Natural killer cell (primary cell): Measurements from ENCODE around the gene AATF. TPM values are rescaled to one million over a fixed set of nuclear protein-coding genes. Genes with fewer than 3 reads are reported as not detected.

Experiments
- ATAC-seq, 3 donors: fragments of 150-1000 bp in 2 of 3; fragments of 200-7000 bp in 1 of 3; cut with Tn5 transposase; 1 replicate in 1 of 3; 2 replicates in 2 of 3; pipeline ENCODE4 v1.10.0; 2021; ENCODE audit warnings: mild to moderate bottlenecking in 2 of 3, moderate library complexity in 2 of 3
- DNase-seq, 2 donors: peaks; one replicate each; pipeline versions ENCODE4 v3.0.0 to v3.0.0-alpha.2; 2013 to 2021; ENCODE audit warnings: mixed read lengths in 1 of 2
- H3K27ac ChIP-seq: one replicate; pipeline ENCODE4 v1.5.1; 2013; ENCODE audit warnings: mild to moderate bottlenecking, low read length
- H3K27me3 ChIP-seq: one replicate; pipeline ENCODE4 v1.6.1; 2013; ENCODE audit warnings: low read length; ENCODE audit not compliant: control insufficient read depth, insufficient read depth
- H3K36me3 ChIP-seq: one replicate; pipeline ENCODE4 v1.6.1; 2013; ENCODE audit warnings: low read length; ENCODE audit not compliant: control insufficient read depth, insufficient read depth
- H3K4me1 ChIP-seq: one replicate; pipeline ENCODE4 v1.6.1; 2013; ENCODE audit warnings: low read length; ENCODE audit not compliant: control insufficient read depth, insufficient read depth
- H3K4me3 ChIP-seq: one replicate; pipeline ENCODE4 v1.5.1; 2013; ENCODE audit warnings: low read length
- H3K9me3 ChIP-seq: one replicate; pipeline ENCODE4 v1.6.1; 2013; ENCODE audit warnings: low read length; ENCODE audit not compliant: control insufficient read depth, insufficient read depth
- H3K27ac Mint-ChIP-seq, 2 donors: one replicate each; pipeline ENCODE4 v1.8.0; 2022; ENCODE audit warnings: mild to moderate bottlenecking in 2 of 2, mixed read lengths in 2 of 2, moderate library complexity in 1 of 2
- H3K27me3 Mint-ChIP-seq, 2 donors: one replicate each; pipeline ENCODE4 v1.8.0; 2022; ENCODE audit warnings: low read depth in 2 of 2, mixed read lengths in 2 of 2
- H3K36me3 Mint-ChIP-seq: one replicate; pipeline ENCODE4 v1.8.0; 2022; ENCODE audit warnings: mixed read lengths
- H3K4me1 Mint-ChIP-seq, 2 donors: one replicate each; pipeline ENCODE4 v1.8.0; 2022; ENCODE audit warnings: mixed read lengths in 2 of 2
- H3K4me3 Mint-ChIP-seq: one replicate; pipeline ENCODE4 v1.8.0; 2022; ENCODE audit warnings: mild to moderate bottlenecking, moderate library complexity, mixed read lengths
- H3K9me3 Mint-ChIP-seq, 2 donors: one replicate each; pipeline ENCODE4 v1.8.0; 2022; ENCODE audit warnings: mixed read lengths in 2 of 2
- CTCF ChIP-seq: fragments of 200-600 bp; IDR thresholded peaks from one replicate; pipeline ENCODE4 v1.8.0; 2022; ENCODE audit warnings: antibody characterized with exemption
- WGBS: methylation state at CpG from one replicate; pipeline ENCODE4 v1.1.7; 2013; ENCODE audit warnings: missing lambda C conversion rate; ENCODE audit not compliant: insufficient coverage; 5-methylcytosine and 5-hydroxymethylcytosine counted together
- intact Hi-C: fragments of 100-400 bp; cut with micrococcal nuclease; formaldehyde crosslinking; loops from one replicate; pipeline ENCODE4 v1.14.2; 2022
- total RNA-seq, 4 donors: library from RNA; stranded (reverse); fragments of 120-200 nt in 1 of 4; gene quantifications; one replicate each; pipeline versions ENCODE4 v1.2.3 to v1.2.4, GENCODE V29; 2013 to 2022

AATF gene
- total RNA-seq, 3 donors from 2014 or later (not counting 1 experiment from before 2014, with no cell fraction given): 60.1 to 67.2 (median 63.2) TPM

DNA sequence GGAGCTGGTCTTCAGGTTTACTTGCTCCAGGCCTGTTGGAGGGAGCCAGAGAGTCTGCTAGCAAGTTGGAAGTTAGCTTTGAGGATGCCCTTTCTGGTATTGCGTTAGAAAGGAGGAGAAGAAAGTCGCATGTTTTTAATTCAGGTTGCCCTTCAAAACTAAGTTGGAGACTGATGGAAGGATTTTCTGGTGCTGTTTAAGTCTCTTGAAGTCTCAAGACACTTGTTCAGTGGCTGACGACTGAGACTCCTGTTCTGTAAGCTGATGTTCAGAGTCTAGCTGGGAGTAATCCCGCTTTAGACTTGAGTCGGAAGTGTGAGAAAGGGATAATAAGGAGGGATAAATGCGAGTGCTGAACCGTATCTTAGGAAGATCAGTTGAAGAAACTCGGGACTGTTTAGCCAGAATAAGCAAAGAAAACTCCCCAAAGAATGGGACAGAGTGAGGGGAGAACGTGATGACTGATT, 740 bp downstream of the AATF start:
- ATAC-seq (peak in 1 of 3 donors; percentile 14), DNase-seq (no peak)
- Mint-ChIP-seq H3K9me3 (no peaks in the 10 kb centered on the region), H3K27me3 (peaks cover 24 to 27% of the 10 kb centered on the region in 2 donors), H3K27ac (peak overlapping the region; percentile 95 to 96), H3K4me3 (peak overlapping the region; percentile 100), H3K36me3 (peaks cover 21% of the 10 kb centered on the region), H3K4me1 (peaks cover 57 to 59% of the 10 kb centered on the region in 2 donors)
- Histone ChIP-seq H3K4me1 (peaks cover 21% of the 10 kb centered on the region), H3K4me3 (peak overlapping the region; percentile 93), H3K9me3 (no peaks in the 10 kb centered on the region), H3K27ac (peak overlapping the region; percentile 88), H3K27me3 (peaks cover 32% of the 10 kb centered on the region), H3K36me3 (peaks cover 25% of the 10 kb centered on the region)
- WGBS: 21% methylated on average over 9 of the region's 9 CpGs
- TF ChIP-seq CTCF: no peak
- intact Hi-C loops: loop anchor here (2.0 to 10.0 kb wide), 4 partner anchors 15 to 1075 kb away; partner anchors contain the start of gene SYNRG

GRCh38 chr17:36950027-36950426, 1.3 kb downstream of the AATF start:
- peaks cover 24% of the 10 kb centered on the region for H3K36me3 Mint-ChIP-seq
- Histone ChIP-seq H3K36me3 (peaks cover 30% of the 10 kb centered on the region), H3K4me1 (peaks cover 21% of the 10 kb centered on the region), H3K27me3 (peaks cover 26% of the 10 kb centered on the region), H3K9me3 (no peaks in the 10 kb centered on the region), H3K27ac (no peak overlapping the region), H3K4me3 (peak overlapping the region; percentile 93)
- peaks cover 59 to 62% of the 10 kb centered on the region in 2 donors for H3K4me1 Mint-ChIP-seq
- H3K27me3 Mint-ChIP-seq: peaks cover 18 to 22% of the 10 kb centered on the region in 2 donors
- intact Hi-C loops: no loop called here
- WGBS: 71% methylated on average over 7 of the region's 8 CpGs
- peak overlapping the region; percentile 100 for H3K4me3 Mint-ChIP-seq
- no peak for TF ChIP-seq CTCF
- peak overlapping the region; percentile 95 to 96 for H3K27ac Mint-ChIP-seq
- ATAC-seq: no peak
- no peak for DNase-seq
- no peaks in the 10 kb centered on the region for H3K9me3 Mint-ChIP-seq

GRCh38 chr17:36951084-36951789, 2.5 kb downstream of the AATF start:
- intact Hi-C loops: no loop called here
- H3K36me3 Mint-ChIP-seq: peaks cover 24% of the 10 kb centered on the region
- TF ChIP-seq CTCF: no peak
- no peaks in the 10 kb centered on the region for H3K9me3 Mint-ChIP-seq
- H3K27ac Mint-ChIP-seq: no peak overlapping the region
- H3K4me3 Mint-ChIP-seq: peak overlapping the region; percentile 29
- DNase-seq: no peak
- Histone ChIP-seq H3K4me1 (peaks cover 21% of the 10 kb centered on the region), H3K9me3 (no peaks in the 10 kb centered on the region), H3K27me3 (peaks cover 14% of the 10 kb centered on the region), H3K36me3 (peaks cover 42% of the 10 kb centered on the region), H3K4me3 (no peak overlapping the region), H3K27ac (no peak overlapping the region)
- peaks cover 12% of the 10 kb centered on the region in 2 donors for H3K27me3 Mint-ChIP-seq
- ATAC-seq: no peak
- 92% methylated on average over 2 of the region's 5 CpGs for WGBS
- peaks cover 59 to 66% of the 10 kb centered on the region in 2 donors for H3K4me1 Mint-ChIP-seq
